ENCODE data around the gene ST7. TPM values are rescaled to one million over a fixed set of nuclear protein-coding genes. Genes with fewer than 3 reads are reported as not detected.

Gene ST7
- total RNA-seq, 4 donors from 2014 or later = 7.2 to 47.9 (median 19.1) TPM

DNA sequence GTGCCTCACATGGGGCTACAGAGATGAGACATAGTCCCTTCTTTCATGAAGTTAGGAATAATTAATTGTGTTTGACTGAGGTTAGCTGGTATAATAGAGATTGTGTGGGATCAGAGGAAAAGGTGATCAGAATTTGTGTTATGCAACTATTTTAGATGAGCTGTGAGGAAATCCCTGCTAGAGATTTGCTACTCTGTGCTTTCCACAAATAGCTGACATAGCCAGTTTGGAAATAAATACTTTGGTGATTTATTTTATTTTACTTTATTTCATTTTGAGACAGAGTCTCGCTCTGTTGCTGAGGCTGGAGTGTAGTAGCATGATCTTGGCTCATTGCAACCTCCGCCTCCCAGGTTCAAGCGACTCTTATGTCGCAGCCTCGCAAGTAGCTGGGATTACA, 32.3 kb downstream of the ST7 start:
- DNase-seq = no peak
- no peaks in the 10 kb centered on the region for H3K27me3 ChIP-seq
- intact Hi-C loops (cut with DNase I; ENCODE audit: low total_unique reads) = loop anchor here (5.0 kb wide), 1 partner anchor 53 kb away; no protein-coding TSS in a partner anchor
- H3K27ac ChIP-seq = no peak overlapping the region
- no peaks in the 10 kb centered on the region for H3K36me3 ChIP-seq
- H3K4me3 ChIP-seq = no peak overlapping the region
- in situ Hi-C loops (cut with MboI; ENCODE audit: low pct_ligation_motif_present in 1 of 4, low pct_unique_long_range_greater_than_20kb in 1 of 4, low sequenced_read_pairs in 3 of 4) = loop anchor here (5.0 to 10.0 kb wide), 3 partner anchors 132 to 139 kb away; no protein-coding TSS in a partner anchor
- peaks cover 0 to 3% (median 0%) of the 10 kb centered on the region in 4 donors for H3K4me1 ChIP-seq
- WGBS, 2 donors (ENCODE audit: low coverage in 1 of 2) = 93% methylated on average over 5 of the region's 5 CpGs
- no peaks in the 10 kb centered on the region for H3K9me3 ChIP-seq
- no peak for TF ChIP-seq EP300 (IDR thresholded peaks at IDR 0.05; ENCODE audit: low read depth)
- TF ChIP-seq, protein P1, sequence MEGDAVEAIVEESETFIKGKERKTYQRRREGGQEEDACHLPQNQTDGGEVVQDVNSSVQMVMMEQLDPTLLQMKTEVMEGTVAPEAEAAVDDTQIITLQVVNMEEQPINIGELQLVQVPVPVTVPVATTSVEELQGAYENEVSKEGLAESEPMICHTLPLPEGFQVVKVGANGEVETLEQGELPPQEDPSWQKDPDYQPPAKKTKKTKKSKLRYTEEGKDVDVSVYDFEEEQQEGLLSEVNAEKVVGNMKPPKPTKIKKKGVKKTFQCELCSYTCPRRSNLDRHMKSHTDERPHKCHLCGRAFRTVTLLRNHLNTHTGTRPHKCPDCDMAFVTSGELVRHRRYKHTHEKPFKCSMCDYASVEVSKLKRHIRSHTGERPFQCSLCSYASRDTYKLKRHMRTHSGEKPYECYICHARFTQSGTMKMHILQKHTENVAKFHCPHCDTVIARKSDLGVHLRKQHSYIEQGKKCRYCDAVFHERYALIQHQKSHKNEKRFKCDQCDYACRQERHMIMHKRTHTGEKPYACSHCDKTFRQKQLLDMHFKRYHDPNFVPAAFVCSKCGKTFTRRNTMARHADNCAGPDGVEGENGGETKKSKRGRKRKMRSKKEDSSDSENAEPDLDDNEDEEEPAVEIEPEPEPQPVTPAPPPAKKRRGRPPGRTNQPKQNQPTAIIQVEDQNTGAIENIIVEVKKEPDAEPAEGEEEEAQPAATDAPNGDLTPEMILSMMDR (IDR thresholded peaks at IDR 0.05) = no peak

DNA sequence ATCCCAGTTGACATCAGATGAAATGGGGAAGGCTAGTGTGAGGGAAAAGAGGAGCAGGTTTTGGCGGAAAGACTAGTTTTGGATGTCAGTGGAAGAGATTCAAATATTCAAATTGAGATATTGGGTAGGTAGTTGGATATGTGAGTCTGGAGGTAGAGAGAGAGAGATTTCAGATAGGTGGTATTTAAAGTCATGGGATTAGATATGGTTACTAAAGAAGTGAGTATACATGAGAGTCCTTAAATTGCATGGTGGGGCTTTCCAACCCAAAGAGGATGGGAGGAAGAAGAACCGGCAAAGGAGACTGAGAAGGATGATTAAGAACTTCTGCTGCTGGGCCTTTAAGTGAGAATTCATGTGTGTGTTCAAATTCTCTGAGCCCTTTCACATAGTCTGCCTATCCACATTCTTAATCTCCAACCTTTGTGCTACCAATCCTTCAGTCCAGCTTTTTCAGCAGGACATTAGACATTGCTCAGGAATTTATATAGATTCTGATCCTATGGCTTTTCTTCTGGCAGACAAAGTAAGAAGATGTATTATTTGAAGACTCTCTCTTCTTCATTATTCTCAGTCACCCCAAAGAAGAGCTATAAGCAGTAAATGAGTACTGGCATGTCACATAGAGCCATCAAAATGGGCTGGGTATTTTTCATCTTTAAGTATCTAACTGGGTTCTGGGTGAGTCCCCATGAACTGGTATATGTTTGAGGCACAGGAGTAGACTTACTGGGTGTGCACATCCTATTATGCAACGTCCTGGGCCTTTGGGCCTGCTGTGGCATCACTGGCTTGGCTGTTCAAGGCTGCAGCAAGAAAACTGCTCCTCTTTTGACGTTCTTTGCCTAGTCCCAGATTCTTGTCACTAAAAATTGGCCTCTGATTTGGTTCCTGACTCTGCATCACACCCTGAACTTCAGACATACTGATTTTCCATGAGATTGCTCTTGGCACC, 33.6 kb downstream of the ST7 start:
- Histone ChIP-seq H3K36me3 (no peaks in the 10 kb centered on the region), H3K27ac (no peak overlapping the region), H3K9me3 (no peaks in the 10 kb centered on the region), H3K4me3 (no peak overlapping the region), H3K4me1 (peaks cover 0 to 3% (median 0%) of the 10 kb centered on the region in 4 donors), H3K27me3 (no peaks in the 10 kb centered on the region)
- in situ Hi-C loops (cut with MboI; ENCODE audit: low pct_ligation_motif_present in 1 of 4, low pct_unique_long_range_greater_than_20kb in 1 of 4, low sequenced_read_pairs in 3 of 4) (loop anchor here (5.0 to 10.0 kb wide), 3 partner anchors 130 to 138 kb away; no protein-coding TSS in a partner anchor), intact Hi-C loops (cut with DNase I; ENCODE audit: low total_unique reads) (loop anchor here (5.0 kb wide), 1 partner anchor 55 kb away; no protein-coding TSS in a partner anchor)
- no peak for DNase-seq
- 71 to 82% methylated on average over 3 to 4 of the region's 4 CpGs for WGBS, 2 donors (ENCODE audit: low coverage in 1 of 2)
- TF ChIP-seq, protein P1 (IDR thresholded peaks at IDR 0.05) = no peak
- TF ChIP-seq EP300 (IDR thresholded peaks at IDR 0.05; ENCODE audit: low read depth) (no peak), POLR2A (IDR thresholded peaks at IDR 0.05) (no peak), POLR2AphosphoS5 (IDR thresholded peaks at IDR 0.05) (no peak)

DNA sequence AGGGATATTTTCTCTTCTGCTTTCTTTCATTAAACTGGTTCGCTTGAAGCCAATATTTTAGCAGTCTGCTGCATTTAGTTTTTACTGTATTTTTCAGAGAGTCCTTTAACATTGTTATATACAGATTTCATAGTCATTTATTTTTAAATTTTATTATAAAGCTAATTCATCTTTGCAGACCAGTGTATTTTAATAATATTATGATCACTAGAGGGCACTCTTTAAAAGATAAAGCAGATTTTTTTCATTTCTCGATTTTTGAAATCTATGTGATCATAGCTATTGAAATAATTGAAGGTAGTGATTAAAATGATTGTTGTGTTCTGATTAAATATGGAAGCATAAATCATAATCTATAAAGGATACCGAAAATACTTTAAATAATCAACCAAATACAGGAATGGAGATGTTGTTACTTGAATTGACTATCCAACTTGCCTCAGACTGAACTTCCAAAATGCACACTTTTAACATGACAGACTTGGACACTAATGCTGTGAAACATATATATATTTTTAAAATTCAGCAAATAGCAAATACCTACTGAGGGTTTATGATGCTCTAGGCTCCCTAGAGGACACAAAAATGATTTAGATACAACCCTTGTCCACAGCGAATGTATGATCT, 35.2 kb downstream of the ST7 start:
- no peaks in the 10 kb centered on the region for H3K9me3 ChIP-seq
- in situ Hi-C loops (cut with MboI; ENCODE audit: low pct_ligation_motif_present in 1 of 4, low pct_unique_long_range_greater_than_20kb in 1 of 4, low sequenced_read_pairs in 3 of 4) = loop anchor here (5.0 to 10.0 kb wide), 3 partner anchors 129 to 136 kb away; no protein-coding TSS in a partner anchor
- H3K4me3 ChIP-seq = no peak overlapping the region
- H3K27ac ChIP-seq = no peak overlapping the region
- intact Hi-C loops (cut with DNase I; ENCODE audit: low total_unique reads) = loop anchor here (5.0 kb wide), 1 partner anchor 56 kb away; no protein-coding TSS in a partner anchor
- no peaks in the 10 kb centered on the region for H3K27me3 ChIP-seq
- H3K36me3 ChIP-seq = no peaks in the 10 kb centered on the region
- no peak for DNase-seq
- 61 to 62% methylated on average over 4 of the region's 4 CpGs for WGBS, 2 donors (ENCODE audit: low coverage in 1 of 2)
- peaks cover 0 to 3% (median 0%) of the 10 kb centered on the region in 4 donors for H3K4me1 ChIP-seq
- TF ChIP-seq POLR2AphosphoS5 (IDR thresholded peaks at IDR 0.05) = no peak
- TF ChIP-seq, protein P1 (IDR thresholded peaks at IDR 0.05) = peak in 4 of 5 experiments; percentile 36 to 44 (median 37)

DNA sequence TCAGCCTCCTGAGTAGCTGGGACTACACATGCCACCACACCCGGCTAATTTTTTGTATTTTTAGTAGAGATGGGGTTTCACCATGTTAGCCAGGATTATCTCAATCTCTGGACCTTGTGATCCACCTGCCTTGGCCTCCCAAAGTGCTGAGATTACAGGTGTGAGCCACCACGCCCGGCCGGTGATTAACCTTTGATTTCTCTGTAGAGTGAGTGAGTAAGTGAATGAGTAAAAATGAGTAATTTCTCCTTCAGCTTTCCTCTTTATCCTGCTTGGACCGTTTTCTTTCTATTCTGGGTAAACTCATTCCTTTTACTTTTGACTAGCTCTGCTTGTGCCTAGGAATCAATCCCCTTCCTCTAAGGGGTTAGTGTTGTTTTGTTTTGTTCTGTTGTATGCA, 36.8 kb downstream of the ST7 start:
- H3K9me3 ChIP-seq = no peaks in the 10 kb centered on the region
- H3K4me3 ChIP-seq = no peak overlapping the region
- WGBS, 2 donors (ENCODE audit: low coverage in 1 of 2) = 68 to 76% methylated on average over 4 to 5 of the region's 5 CpGs
- peak; percentile 31 for DNase-seq
- TF ChIP-seq EP300 (IDR thresholded peaks at IDR 0.05; ENCODE audit: low read depth) = no peak
- TF ChIP-seq, protein P1 (IDR thresholded peaks at IDR 0.05) = no peak
- TF ChIP-seq POLR2AphosphoS5 (IDR thresholded peaks at IDR 0.05) = no peak
- no peak for TF ChIP-seq POLR2A (IDR thresholded peaks at IDR 0.05)
- intact Hi-C loops (cut with DNase I; ENCODE audit: low total_unique reads) = no loop called here
- no peak overlapping the region for H3K27ac ChIP-seq
- no peaks in the 10 kb centered on the region for H3K36me3 ChIP-seq
- H3K4me1 ChIP-seq = peaks cover 0 to 3% (median 0%) of the 10 kb centered on the region in 4 donors
- in situ Hi-C loops (cut with MboI; ENCODE audit: low pct_ligation_motif_present in 1 of 4, low pct_unique_long_range_greater_than_20kb in 1 of 4, low sequenced_read_pairs in 3 of 4) = no loop called here
- no peaks in the 10 kb centered on the region for H3K27me3 ChIP-seq

All from transverse colon (tissue), 4 donors.